ENCODE data around the gene DONSON.

DONSON gene

DNA sequence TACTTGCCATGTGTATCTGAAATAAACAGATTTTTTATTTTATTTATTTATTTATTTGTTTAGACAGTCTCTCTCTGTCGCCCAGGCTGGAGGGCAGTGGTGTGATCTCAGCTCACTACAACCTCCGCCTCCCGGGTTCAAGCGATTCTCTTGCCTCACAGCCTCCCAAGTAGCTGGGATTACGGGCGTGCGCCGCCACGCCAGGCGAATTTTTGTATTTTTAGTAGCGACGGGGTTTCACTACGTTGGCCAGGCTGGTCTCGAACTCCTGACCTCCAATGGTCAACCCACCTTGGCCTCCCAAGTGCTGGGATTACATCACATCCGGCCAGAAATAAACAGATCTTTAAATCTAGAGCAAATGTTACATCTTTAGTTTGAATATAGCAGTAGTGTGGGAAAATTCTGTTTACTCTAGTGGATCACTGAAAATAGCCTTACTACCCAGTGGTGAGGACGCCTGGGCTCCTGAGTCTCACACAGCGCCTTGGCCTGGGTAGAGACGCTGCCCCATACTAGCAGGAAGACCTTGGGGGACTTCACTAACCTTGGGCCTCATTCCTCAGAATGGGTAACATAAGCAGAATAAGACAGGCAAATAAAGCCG is 47.3 kb downstream of the DONSON start:
- DNase-seq (ENCODE audit: low read depth): no peak

DNA sequence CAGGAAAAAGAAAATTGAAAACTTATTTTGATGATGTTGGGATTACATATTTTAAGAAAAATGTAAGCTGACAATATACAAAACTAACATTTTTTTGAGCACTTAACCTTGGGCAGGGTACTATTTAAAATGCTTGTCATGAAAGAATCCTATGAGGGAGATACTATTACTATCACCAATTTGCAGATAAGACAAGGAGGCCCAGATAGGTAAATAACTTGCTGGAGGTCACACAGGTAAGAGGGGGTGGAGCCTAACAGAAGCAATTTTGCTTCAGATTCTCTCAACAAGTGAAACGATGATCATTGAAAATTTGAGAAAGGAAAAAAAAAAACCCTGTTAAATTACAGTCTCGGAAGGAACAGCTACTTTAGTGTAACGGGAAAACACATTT is 47.8 kb downstream of the DONSON start:
- no peak for DNase-seq (ENCODE audit: low read depth)

DNA sequence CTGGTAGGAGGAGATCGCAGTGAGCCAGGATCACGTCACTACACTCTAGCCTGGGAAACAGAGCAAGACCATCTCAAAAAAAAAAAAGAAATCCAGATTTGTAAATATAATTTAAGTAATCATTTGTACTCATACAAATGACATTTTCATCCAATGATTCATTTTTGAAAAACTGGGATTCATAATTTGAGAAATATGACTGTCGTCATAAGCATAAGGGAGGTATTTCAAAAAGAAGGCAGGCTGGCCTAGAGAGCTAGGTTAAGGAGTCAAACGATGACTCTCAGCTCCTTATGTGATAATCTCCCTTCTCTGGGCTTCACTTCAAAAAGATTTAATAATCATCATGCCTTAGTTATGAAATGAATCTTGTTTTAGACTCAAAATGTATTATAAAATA is 48.9 kb downstream of the DONSON start:
- DNase-seq (ENCODE audit: low read depth): no peak

DNA sequence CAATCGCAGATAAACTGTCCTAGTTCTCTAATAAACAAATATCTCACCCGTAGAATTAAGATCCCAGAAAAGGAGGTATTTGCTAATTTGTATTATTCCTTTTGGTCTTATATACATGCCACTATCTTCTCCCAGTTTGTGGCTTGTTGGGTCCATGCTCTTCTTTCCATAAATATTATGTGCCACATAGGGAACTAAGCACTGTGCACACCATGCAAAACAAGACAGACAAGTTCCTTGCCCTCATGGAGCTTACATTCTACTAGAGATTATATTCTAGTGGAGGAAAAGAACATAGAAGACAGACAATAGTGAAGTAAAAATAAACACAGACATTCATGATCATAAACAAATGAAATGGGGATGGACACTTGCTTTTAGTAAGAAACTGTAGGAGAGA is 51.3 kb downstream of the DONSON start:
- no peak for DNase-seq (ENCODE audit: low read depth)

DNA sequence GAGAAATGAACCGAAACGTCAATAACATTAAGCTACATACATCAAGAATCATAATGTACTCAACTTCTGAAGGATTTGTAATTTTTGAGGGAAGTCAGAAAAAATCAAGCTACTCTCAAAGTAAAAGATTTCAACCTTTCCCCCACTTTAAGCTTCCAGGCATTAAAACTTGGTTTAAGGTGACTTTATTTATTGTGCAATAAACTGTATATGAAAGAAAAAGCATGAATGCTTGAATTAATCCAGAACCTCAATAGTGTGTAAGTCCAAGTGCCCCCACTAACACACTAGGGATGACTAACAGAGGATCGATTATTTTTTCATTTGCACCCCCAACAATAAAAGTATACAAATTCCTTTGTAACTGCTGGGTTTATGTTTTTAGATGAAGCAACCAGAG is 57.5 kb downstream of the DONSON start:
- DNase-seq (ENCODE audit: low read depth): no peak
